HG02981 (cell line): ENCODE results near the gene PCDHGA5.
"Not testable (repeated sequence)": the region's sequence is repeated elsewhere in the genome, so short reads cannot be mapped to it uniquely, and the experiment has no call there.

Source experiments
- ATAC-seq: cut with Tn5 transposase; IDR thresholded peaks from one replicate; pipeline ENCODE4 v1.9.1; 2021; ENCODE audit warnings: mild to moderate bottlenecking, moderate library complexity; ENCODE audit not compliant: unreplicated experiment

The PCDHGA5 gene

DNA sequence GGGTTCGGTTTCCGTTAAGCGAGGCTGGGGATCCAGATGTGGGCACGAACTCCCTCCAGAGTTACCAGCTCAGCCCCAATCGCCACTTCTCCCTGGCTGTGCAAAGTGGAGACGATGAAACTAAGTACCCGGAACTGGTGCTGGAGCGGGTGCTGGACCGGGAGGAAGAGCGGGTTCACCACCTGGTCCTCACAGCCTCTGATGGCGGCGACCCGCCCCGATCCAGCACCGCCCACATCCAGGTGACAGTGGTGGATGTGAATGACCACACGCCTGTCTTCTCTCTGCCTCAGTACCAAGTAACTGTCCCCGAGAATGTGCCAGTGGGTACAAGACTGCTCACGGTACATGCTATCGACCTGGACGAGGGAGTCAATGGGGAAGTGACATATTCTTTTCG, 19.4 kb downstream of the PCDHGA5 start:
- ATAC-seq: no peak

DNA sequence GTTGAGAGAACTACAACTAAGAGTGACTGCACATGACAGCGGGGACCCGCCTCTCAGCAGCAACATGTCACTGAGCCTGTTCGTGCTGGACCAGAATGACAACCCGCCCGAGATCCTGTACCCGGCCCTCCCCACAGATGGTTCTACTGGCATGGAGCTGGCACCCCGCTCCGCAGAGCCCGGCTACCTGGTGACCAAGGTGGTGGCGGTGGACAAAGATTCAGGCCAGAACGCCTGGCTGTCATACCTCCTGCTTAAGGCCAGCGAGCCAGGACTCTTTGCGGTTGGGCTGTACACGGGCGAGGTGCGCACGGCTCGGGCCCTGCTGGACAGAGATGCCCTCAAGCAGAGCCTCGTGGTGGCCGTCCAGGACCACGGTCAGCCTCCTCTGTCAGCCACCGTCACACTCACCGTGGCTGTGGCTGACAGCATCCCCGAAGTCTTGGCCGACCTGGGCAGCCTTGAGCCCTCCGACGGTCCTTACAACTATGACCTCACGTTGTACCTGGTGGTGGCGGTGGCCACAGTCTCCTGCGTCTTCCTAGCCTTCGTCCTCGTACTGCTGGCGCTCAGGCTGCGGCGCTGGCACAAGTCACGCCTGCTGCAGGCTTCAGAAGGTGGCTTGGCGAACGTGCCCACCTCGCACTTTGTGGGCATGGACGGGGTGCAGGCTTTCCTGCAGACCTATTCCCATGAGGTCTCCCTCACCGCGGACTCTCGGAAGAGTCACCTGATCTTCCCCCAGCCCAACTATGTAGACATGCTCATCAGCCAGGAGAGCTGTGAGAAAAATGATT, 20.7 kb downstream of the PCDHGA5 start:
- ATAC-seq: no peak

DNA sequence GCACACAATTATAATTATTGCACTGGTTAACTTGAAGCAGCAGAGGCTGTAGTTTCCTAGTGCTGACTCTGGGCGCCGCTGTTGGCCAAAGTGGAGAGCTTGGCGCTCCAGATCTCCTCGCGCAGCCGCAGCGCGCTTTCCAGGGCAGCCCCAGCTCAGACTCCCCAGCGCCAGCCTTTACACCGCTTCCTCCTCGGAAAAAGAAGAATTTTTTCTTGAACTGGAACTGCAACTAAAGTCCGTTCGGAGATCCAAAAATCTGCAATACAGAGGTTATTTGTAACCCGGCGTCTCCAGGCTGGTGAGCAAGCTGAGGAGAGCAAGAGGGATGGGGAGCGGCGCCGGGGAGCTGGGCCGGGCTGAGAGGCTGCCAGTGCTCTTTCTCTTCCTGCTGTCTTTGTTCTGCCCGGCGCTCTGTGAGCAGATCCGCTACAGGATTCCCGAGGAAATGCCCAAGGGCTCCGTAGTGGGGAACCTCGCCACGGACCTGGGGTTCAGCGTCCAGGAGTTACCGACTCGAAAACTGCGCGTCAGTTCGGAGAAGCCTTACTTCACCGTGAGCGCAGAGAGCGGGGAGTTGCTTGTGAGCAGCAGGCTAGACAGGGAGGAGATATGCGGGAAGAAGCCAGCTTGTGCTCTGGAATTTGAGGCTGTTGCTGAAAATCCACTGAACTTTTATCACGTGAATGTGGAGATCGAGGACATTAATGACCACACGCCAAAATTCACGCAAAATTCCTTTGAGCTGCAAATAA, 23.8 kb downstream of the PCDHGA5 start, which contains the start of gene PCDHGB4:
Gene PCDHGB4, plus strand, starts transcription at position 142 of the 755 bp plus-strand sequence. Its CDS starts 187 bp downstream, at position 329.
- peak; percentile 47 for ATAC-seq

DNA sequence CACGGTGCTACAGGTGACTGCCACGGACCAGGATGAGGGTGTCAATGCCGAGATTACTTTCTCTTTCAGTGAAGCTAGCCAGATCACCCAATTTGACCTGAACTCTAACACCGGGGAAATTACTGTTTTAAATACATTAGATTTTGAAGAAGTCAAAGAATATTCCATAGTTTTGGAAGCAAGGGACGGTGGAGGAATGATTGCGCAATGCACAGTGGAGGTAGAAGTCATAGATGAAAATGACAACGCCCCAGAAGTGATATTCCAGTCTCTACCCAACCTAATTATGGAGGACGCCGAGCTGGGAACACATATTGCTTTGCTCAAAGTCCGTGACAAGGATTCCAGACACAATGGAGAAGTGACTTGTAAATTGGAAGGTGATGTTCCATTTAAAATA, 24.7 kb downstream of the PCDHGA5 start:
- no peak for ATAC-seq

DNA sequence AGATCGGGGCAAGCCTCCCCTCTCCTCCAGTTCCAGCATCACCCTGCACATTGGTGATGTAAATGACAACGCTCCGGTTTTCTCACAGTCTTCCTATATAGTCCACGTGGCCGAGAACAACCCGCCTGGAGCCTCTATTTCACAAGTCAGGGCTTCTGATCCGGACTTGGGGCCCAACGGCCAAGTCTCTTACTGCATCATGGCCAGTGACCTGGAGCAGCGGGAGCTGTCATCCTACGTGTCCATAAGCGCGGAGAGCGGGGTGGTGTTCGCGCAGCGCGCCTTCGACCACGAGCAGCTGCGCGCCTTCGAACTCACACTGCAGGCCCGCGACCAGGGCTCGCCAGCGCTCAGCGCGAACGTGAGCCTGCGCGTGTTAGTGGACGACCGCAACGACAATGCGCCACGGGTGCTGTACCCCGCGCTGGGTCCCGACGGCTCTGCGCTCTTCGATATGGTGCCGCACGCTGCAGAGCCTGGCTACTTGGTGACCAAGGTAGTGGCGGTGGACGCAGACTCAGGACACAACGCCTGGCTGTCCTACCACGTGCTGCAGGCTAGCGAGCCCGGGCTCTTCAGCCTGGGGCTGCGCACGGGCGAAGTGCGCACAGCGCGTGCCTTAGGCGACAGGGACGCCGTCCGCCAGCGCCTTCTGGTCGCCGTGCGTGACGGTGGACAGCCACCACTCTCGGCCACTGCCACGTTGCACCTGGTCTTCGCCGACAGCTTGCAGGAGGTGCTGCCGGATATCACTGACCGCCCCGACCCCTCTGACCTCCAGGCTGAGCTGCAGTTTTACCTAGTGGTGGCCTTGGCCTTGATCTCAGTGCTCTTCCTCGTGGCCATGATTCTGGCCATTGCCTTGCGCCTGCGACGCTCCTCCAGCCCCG, 25.4 kb downstream of the PCDHGA5 start:
- no peak for ATAC-seq

DNA sequence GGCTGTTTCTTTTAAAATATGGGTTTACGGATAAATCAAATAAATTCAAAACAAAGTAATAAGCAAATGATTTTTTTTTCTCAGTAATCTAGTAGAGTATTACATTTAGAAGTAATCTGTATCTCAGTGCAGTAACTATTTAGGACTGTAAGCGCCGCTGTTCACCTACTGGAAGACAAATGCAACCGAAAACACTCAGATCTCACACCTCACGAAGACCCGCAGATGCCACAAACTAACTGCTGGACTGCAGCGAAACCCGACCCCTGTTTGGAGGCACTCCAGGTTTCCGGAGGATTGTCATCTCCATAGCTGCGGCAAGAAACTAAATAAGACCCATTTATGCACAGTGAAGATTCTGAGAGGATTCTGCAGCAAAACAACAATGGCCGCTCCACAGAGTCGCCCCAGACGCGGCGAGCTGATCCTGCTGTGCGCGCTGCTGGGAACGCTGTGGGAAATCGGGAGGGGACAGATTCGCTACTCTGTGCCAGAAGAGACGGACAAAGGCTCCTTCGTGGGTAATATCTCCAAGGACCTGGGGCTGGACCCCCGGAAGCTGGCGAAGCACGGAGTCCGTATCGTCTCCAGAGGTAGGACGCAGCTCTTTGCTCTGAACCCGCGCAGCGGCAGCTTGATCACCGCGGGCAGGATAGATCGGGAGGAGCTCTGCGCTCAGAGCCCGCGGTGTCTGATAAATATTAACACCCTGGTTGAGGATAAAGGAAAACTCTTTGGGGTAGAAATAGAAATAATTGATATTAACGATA, 28.7 kb downstream of the PCDHGA5 start, which contains the start of gene PCDHGA8:
Gene PCDHGA8, plus strand, starts transcription at position 205 of the 770 bp plus-strand sequence. Its CDS starts 181 bp downstream, at position 386.
- ATAC-seq: no peak

DNA sequence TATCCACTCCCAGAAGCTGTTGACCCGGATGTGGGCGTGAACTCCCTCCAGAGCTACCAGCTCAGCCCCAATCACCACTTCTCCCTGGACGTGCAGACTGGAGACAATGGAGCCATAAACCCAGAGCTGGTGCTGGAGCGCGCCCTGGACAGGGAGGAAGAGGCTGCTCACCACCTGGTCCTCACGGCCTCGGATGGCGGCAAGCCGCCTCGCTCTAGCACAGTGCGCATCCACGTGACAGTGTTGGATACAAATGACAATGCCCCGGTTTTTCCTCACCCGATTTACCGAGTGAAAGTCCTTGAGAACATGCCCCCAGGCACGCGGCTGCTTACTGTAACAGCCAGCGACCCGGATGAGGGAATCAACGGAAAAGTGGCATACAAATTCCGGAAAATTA, 29.3 kb downstream of the PCDHGA5 start:
- no peak for ATAC-seq

DNA sequence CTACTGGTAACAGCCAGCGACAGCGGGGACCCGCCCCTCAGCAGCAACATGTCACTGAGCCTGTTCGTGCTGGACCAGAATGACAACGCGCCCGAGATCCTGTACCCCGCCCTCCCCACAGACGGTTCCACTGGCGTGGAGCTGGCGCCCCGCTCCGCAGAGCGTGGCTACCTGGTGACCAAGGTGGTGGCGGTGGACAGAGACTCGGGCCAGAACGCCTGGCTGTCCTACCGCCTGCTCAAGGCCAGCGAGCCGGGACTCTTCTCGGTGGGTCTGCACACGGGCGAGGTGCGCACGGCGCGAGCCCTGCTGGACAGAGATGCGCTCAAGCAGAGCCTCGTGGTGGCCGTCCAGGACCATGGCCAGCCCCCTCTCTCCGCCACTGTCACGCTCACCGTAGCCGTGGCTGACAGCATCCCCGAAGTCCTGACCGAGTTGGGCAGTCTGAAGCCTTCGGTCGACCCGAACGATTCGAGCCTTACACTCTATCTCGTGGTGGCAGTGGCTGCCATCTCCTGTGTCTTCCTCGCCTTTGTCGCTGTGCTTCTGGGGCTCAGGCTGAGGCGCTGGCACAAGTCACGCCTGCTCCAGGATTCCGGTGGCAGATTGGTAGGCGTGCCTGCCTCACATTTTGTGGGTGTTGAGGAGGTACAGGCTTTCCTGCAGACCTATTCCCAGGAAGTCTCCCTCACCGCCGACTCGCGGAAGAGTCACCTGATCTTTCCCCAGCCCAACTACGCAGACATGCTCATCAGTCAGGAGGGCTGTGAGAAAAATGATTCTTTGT, 30.6 kb downstream of the PCDHGA5 start:
- not testable (repeated sequence) for ATAC-seq

DNA sequence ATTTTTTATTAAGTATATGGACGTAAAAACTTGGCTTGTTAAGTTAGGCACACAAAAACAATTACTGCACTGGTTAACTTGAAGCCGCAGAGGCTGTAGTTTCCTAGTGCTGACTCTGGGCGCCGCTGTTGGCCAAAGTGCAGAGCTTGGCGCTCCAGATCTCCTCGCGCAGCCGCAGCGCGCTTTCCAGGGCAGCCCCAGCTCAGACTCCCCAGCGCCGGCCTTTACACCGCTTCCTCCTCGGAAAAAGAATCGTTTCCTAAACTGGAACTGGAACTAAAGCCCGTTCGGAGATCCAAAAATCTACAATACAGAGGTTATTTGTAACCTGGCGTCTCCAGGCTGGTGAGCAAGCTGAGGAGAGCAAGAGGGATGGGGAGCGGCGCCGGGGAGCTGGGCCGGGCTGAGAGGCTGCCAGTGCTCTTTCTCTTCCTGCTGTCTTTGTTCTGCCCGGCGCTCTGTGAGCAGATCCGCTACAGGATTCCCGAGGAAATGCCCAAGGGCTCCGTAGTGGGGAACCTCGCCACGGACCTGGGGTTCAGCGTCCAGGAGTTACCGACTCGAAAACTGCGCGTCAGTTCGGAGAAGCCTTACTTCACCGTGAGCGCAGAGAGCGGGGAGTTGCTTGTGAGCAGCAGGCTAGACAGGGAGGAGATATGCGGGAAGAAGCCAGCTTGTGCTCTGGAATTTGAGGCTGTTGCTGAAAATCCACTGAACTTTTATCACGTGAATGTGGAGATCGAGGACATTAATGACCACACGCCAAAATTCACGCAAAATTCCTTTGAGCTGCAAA, 34.0 kb downstream of the PCDHGA5 start, which contains the start of gene PCDHGB5:
Gene PCDHGB5, plus strand, starts transcription at position 192 of the 796 bp plus-strand sequence. Its CDS starts 181 bp downstream, at position 373.
- peak; percentile 87 for ATAC-seq

DNA sequence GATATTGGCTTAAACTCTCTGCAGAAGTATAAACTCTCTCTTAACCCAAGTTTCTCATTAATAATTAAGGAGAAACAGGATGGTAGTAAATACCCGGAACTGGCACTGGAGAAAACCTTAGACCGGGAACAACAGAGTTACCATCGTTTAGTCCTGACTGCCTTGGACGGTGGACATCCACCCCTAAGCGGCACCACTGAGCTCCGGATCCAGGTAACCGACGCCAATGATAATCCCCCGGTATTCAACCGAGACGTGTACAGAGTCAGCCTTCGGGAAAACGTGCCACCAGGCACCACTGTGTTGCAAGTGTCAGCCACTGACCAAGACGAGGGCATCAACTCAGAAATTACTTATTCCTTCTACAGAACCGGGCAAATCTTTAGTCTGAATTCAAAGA, 34.6 kb downstream of the PCDHGA5 start:
- no peak for ATAC-seq

DNA sequence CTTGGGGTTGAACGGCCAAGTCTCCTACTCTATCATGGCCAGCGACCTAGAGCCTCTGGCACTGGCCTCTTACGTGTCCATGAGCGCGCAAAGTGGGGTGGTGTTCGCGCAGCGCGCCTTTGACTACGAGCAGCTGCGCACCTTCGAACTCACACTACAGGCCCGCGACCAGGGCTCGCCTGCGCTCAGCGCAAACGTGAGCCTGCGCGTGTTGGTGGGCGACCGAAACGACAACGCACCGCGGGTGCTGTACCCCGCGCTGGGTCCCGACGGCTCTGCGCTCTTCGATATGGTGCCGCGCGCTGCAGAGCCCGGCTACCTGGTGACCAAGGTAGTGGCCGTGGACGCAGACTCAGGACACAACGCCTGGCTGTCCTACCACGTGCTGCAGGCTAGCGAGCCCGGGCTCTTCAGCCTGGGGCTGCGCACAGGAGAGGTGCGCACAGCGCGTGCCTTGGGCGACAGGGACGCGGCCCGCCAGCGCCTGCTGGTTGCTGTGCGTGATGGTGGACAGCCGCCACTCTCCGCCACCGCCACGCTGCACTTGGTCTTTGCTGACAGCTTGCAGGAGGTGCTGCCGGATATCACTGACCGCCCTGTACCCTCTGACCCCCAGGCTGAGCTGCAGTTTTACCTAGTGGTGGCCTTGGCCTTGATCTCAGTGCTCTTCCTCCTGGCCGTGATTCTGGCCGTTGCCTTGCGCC, 35.7 kb downstream of the PCDHGA5 start:
- ATAC-seq: no peak

DNA sequence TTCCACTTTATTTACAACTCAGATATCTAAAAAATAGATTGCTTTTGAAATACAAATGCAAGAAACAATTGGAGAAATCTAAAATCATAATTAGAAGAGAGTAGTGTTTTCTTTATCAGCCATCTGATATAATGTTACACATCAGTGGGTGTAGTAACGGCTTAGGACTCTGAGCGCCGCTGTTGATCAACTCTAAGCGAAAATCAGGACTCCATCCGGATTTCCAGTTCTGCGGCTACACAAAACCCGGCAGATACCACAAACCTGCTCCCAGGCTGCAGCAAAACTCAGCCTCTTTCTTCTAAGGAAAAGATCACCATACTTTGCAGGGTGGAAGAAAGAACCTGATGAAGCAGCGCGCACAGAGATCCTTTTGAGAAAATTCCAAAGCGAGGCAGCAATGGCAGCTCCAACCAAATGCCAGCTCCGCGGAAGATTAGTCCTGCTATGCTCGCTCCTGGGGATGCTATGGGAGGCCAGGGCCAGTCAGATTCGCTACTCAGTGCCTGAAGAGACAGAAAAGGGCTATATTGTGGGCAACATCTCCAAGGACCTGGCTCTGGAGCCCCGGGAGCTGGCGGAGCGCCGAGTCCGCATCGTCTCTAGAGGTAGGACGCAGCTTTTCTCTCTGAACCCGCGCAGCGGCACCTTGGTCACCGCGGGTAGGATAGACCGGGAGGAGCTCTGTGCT, 38.7 kb downstream of the PCDHGA5 start, which contains the start of gene PCDHGA9:
Gene PCDHGA9, plus strand, starts transcription at position 226 of the 691 bp plus-strand sequence. Its CDS starts 175 bp downstream, at position 401.
- no peak for ATAC-seq

DNA sequence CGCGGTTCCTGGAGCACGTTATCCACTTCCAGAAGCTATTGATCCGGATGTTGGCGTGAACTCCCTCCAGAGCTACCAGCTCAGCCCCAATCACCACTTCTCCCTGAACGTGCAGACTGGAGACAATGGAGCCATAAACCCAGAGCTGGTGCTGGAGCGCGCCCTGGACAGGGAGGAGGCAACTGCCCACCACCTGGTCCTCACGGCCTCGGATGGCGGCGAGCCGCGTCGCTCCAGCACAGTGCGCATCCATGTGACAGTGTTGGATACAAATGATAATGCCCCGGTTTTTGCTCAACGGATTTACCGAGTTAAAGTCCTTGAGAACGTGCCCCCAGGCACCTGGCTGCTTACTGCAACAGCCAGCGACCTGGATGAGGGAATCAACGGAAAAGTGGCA, 39.4 kb downstream of the PCDHGA5 start:
- ATAC-seq: no peak

DNA sequence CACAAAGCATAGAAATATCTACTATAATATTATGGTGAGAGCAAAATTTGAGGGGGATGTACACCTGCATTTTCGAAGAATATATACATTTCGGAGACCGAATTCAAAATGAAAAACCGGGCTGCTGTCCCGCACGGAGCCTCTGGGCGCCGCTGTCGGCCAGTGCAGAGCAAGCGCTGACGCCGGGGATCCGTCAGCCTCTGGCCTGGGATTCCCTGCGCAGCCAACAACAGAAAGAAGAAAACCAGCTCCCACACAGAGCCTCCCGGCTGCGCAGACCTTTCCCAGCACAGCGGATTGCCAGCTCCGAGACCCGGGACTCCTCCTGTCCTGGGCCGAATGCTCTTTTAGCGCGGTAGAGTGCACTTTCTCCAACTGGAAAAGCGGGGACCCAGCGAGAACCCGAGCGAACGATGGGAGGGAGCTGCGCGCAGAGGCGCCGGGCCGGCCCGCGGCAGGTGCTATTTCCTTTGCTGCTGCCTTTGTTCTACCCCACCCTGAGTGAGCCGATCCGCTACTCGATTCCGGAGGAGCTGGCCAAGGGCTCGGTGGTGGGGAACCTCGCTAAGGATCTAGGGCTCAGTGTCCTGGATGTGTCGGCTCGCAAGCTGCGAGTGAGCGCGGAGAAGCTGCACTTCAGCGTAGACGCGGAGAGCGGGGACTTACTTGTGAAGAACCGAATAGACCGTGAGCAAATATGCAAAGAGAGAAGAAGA, 44.0 kb downstream of the PCDHGA5 start, which contains the start of gene PCDHGB6:
Gene PCDHGB6, plus strand, starts transcription at position 232 of the 716 bp plus-strand sequence. Its CDS starts 182 bp downstream, at position 414.
- ATAC-seq: not testable (repeated sequence)

DNA sequence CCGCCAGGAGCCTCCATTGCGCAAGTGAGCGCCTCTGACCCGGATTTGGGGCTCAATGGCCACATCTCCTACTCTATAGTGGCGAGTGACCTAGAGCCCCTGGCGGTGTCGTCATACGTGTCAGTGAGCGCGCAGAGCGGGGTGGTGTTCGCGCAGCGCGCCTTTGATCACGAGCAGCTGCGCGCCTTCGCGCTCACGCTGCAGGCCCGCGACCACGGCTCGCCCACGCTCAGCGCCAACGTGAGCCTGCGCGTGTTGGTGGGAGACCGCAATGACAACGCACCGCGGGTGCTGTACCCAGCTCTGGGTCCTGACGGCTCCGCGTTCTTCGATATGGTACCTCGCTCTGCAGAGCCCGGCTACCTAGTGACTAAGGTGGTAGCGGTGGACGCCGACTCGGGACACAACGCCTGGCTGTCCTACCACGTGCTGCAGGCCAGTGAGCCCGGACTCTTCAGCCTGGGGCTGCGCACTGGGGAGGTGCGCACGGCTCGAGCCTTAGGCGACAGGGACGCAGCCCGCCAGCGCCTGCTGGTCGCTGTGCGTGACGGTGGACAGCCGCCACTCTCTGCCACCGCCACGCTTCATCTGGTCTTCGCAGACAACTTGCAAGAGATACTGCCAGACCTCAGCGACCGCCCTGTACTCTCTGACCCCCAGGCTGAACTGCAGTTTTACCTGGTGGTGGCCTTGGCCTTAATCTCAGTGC, 45.8 kb downstream of the PCDHGA5 start:
- no peak for ATAC-seq

DNA sequence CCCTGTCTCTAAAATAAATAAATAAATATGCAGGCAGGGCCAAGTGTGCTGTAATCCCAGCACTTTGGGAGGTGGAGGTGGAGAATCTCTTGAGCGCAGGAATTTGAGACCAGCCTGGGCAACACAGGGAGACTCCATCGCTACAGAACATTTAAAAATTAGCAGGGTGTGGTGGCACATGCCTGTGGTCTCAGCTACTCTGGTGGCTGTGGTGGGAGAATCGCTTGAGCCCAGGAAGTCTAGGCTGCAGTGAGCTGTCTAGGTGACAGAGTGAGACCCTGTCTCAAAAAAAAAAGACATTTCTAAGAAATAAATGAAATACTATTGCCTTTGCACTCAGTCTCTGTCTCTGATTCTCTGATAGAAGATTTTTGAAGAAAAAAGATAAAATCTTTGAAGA, 47.6 kb downstream of the PCDHGA5 start:
- ATAC-seq: no peak
